H1 (cell line): Measurements from ENCODE around the gene AEBP1.

Experiments used
- BACH1 ChIP-seq: IDR thresholded peaks from 2 replicates; pipeline ENCODE4 v1.6.1; 2012; ENCODE audit warnings: low read length, improper control_type of control experiment
- BCL11A ChIP-seq, 2 experiments: IDR thresholded peaks; one replicate each; pipeline ENCODE4 v1.6.1; 2011; ENCODE audit warnings: low read depth in 2 of 2, low read length in 2 of 2, mild to moderate bottlenecking in 2 of 2
- CEBPB ChIP-seq: IDR thresholded peaks from 2 replicates; pipeline ENCODE4 v1.6.1; 2012; ENCODE audit warnings: low read depth, low read length
- EZH2 ChIP-seq: fragments of 200-600 bp; sonication (generic); IDR thresholded peaks from 2 replicates; pipeline ENCODE4 v1.7.1; 2012; ENCODE audit warnings: low read depth, mild to moderate bottlenecking, moderate library complexity, low read length, inconsistent platforms; ENCODE audit not compliant: severe bottlenecking
- KDM1A ChIP-seq: fragments of 200-600, 300-600 bp; sonication (generic); IDR thresholded peaks from 2 replicates; pipeline ENCODE4 v1.7.1; 2016; ENCODE audit warnings: mild to moderate bottlenecking, low read length, borderline replicate concordance
- MAFK ChIP-seq: IDR thresholded peaks from 2 replicates; pipeline ENCODE4 v1.6.1; 2012; ENCODE audit warnings: low read depth, mild to moderate bottlenecking, improper control_type of control experiment, low read length
- NRF1 ChIP-seq: IDR thresholded peaks from 2 replicates; pipeline ENCODE4 v1.6.1; 2011; ENCODE audit warnings: mild to moderate bottlenecking, low read depth, low read length, improper control_type of control experiment
- POLR2A ChIP-seq, 2 experiments: IDR thresholded peaks; 1 replicate in 1 of 2; 2 replicates in 1 of 2; pipeline ENCODE4 v1.6.1; 2011; ENCODE audit warnings: low read depth in 2 of 2, low read length in 2 of 2, mild to moderate bottlenecking in 2 of 2; ENCODE audit errors: control extremely low read depth in 1 of 2
- SIRT6 ChIP-seq: IDR thresholded peaks from one replicate; pipeline ENCODE4 v1.7.1; 2012; ENCODE audit warnings: low read length, inconsistent platforms
- SP1 ChIP-seq: IDR thresholded peaks from 2 replicates; pipeline ENCODE4 v1.6.1; 2011; ENCODE audit warnings: low read depth, low read length
- TF ChIP-seq, protein P1 (sequence below), 3 experiments: IDR thresholded peaks; 1 replicate in 2 of 3; 2 replicates in 1 of 3; pipeline versions ENCODE4 v1.5.1 to v1.6.1; 2011; ENCODE audit warnings: low read length in 3 of 3, mild to moderate bottlenecking in 3 of 3, inconsistent platforms in 2 of 3, low read depth in 1 of 3, moderate library complexity in 1 of 3; ENCODE audit not compliant: insufficient read depth in 1 of 3; ENCODE audit errors: control extremely low read depth in 1 of 3
- TF ChIP-seq, protein P2 (sequence below): IDR thresholded peaks from 2 replicates; pipeline ENCODE4 v1.6.1; 2012; ENCODE audit warnings: low read length, inconsistent platforms

DNA sequence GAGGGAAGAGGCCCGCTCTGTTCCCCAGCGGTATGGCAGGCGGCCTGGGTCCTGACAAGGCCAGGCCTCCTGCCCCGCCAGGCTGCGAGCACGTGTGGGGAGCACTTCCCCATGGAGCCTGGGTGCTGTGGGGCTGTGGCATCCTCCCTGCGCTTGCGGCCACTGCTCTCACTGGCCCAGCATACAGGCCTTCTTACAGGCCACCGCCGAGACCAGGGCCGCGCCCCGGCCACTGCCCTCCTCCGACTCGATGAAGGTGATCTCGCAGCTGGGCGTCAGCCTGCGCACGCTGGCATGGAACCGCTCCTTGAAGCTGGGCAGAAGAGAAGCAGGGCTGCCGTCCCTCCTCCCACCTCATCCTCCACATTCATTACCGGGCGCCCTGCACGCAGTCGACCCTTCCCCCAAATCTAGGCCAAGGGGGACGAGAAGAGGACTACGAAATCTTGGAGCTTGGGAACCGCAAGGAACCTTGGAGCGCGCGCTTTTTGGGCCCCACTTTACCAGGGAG is 40.9 kb downstream of the AEBP1 start:
- no peak for TF ChIP-seq SP1
- TF ChIP-seq POLR2A (IDR thresholded peaks at IDR 0.05; ENCODE audit: control extremely low read depth in 1 of 2, low read depth in 2 of 2, low read length in 2 of 2): no peak
- TF ChIP-seq, protein P1, sequence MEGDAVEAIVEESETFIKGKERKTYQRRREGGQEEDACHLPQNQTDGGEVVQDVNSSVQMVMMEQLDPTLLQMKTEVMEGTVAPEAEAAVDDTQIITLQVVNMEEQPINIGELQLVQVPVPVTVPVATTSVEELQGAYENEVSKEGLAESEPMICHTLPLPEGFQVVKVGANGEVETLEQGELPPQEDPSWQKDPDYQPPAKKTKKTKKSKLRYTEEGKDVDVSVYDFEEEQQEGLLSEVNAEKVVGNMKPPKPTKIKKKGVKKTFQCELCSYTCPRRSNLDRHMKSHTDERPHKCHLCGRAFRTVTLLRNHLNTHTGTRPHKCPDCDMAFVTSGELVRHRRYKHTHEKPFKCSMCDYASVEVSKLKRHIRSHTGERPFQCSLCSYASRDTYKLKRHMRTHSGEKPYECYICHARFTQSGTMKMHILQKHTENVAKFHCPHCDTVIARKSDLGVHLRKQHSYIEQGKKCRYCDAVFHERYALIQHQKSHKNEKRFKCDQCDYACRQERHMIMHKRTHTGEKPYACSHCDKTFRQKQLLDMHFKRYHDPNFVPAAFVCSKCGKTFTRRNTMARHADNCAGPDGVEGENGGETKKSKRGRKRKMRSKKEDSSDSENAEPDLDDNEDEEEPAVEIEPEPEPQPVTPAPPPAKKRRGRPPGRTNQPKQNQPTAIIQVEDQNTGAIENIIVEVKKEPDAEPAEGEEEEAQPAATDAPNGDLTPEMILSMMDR (IDR thresholded peaks at IDR 0.05; ENCODE audit: control extremely low read depth in 1 of 3, insufficient read depth in 1 of 3, low read depth in 1 of 3, low read length in 3 of 3): no peak
- TF ChIP-seq SIRT6: no peak
- no peak for TF ChIP-seq KDM1A
- TF ChIP-seq EZH2: peak; percentile 62
- TF ChIP-seq, protein P2, sequence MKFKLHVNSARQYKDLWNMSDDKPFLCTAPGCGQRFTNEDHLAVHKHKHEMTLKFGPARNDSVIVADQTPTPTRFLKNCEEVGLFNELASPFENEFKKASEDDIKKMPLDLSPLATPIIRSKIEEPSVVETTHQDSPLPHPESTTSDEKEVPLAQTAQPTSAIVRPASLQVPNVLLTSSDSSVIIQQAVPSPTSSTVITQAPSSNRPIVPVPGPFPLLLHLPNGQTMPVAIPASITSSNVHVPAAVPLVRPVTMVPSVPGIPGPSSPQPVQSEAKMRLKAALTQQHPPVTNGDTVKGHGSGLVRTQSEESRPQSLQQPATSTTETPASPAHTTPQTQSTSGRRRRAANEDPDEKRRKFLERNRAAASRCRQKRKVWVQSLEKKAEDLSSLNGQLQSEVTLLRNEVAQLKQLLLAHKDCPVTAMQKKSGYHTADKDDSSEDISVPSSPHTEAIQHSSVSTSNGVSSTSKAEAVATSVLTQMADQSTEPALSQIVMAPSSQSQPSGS: no peak
- no peak for TF ChIP-seq BACH1
- no peak for TF ChIP-seq BCL11A (IDR thresholded peaks at IDR 0.05; ENCODE audit: low read depth in 2 of 2, low read length in 2 of 2)
- TF ChIP-seq NRF1: no peak
- TF ChIP-seq CEBPB: no peak
- no peak for TF ChIP-seq MAFK
